ENCODE data around the gene MCUR1. TPM values are rescaled to one million over a fixed set of nuclear protein-coding genes. Genes with fewer than 3 reads are reported as not detected.
A peak's percentile ranks its signal among the peaks of the same experiment; 100 is the strongest.

Gene MCUR1
- total RNA-seq, 1 experiment from 2014 or later: 64.8 TPM

DNA sequence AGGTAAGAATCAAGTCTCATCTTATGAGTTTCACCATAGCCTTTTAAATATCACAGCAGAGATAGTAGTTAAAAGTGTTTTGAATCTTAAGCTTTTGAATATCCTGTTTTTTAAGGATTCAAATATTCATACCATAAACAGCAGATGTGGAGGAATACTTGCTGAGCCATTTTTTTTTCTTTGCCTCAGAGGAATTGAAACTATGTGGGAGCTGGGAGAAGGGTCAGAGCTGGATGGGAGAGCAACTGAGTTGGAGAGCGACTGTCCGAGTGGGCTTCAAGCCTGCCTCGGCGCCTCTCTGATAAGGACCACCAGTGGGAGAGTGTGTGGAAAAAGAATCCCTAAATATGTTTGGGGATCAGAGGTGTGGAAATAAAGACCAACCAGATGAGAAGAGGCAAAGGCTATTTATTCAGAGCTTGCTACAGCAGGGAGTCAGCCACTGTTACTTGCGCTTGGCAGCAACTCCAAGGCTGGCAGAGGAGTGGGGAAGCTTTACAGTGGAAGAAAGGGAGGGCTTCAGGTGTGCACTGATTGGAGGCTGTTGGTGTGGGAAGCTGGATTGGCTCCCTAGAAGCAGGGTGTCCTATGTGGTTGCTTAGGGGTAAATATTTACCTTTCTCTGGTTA lies 34.3 kb upstream of the MCUR1 start:
- Mint-ChIP-seq H3K36me3 (ENCODE audit: insufficient read depth, unreplicated experiment) (no peaks in the 10 kb centered on the region), H3K4me1 (ENCODE audit: low read depth, unreplicated experiment) (peaks cover 37% of the 10 kb centered on the region), H3K27me3 (ENCODE audit: insufficient read depth, unreplicated experiment) (no peaks in the 10 kb centered on the region), H3K27ac (ENCODE audit: unreplicated experiment) (peak overlapping the region; percentile 7), H3K9me3 (ENCODE audit: unreplicated experiment) (peaks cover 9% of the 10 kb centered on the region), H3K4me3 (ENCODE audit: unreplicated experiment) (no peak overlapping the region)
- intact Hi-C loops (cut with micrococcal nuclease; ENCODE audit: unreplicated experiment): no loop called here
- BruUV-seq (replicated peaks): no TSS peak
- CTCF ChIA-PET: interaction anchor here (0.9 kb wide), 1 partner anchor 25 kb away, joined by 3 read pairs; no protein-coding TSS in a partner anchor
- Histone ChIP-seq H3K4me1 (peaks cover 41% of the 10 kb centered on the region), H3K9me3 (no peaks in the 10 kb centered on the region), H3K36me3 (ENCODE audit: control insufficient read depth, insufficient read depth, low read length) (no peaks in the 10 kb centered on the region), H3K27me3 (replicated peaks; ENCODE audit: control insufficient read depth, insufficient read depth, low read length) (no peaks in the 10 kb centered on the region), H3K4me3 (ENCODE audit: low read depth, low read length) (no peak overlapping the region)
- TF ChIP-seq, protein P1, sequence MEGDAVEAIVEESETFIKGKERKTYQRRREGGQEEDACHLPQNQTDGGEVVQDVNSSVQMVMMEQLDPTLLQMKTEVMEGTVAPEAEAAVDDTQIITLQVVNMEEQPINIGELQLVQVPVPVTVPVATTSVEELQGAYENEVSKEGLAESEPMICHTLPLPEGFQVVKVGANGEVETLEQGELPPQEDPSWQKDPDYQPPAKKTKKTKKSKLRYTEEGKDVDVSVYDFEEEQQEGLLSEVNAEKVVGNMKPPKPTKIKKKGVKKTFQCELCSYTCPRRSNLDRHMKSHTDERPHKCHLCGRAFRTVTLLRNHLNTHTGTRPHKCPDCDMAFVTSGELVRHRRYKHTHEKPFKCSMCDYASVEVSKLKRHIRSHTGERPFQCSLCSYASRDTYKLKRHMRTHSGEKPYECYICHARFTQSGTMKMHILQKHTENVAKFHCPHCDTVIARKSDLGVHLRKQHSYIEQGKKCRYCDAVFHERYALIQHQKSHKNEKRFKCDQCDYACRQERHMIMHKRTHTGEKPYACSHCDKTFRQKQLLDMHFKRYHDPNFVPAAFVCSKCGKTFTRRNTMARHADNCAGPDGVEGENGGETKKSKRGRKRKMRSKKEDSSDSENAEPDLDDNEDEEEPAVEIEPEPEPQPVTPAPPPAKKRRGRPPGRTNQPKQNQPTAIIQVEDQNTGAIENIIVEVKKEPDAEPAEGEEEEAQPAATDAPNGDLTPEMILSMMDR (IDR thresholded peaks at IDR 0.05; ENCODE audit: insufficient read depth in 1 of 2, low read depth in 1 of 2, low read length in 1 of 2, severe bottlenecking in 1 of 2, unreplicated experiment in 1 of 2): no peak
- POLR2A ChIA-PET: interaction anchor here (1.0 kb wide), 1 partner anchor 25 kb away, joined by 4 read pairs; no protein-coding TSS in a partner anchor
- no peak for DNase-seq

GRCh38 chr6:13847326-13848050 lies 33.1 kb upstream of the MCUR1 start:
- Mint-ChIP-seq H3K4me3 (ENCODE audit: unreplicated experiment) (no peak overlapping the region), H3K27ac (ENCODE audit: unreplicated experiment) (no peak overlapping the region), H3K36me3 (ENCODE audit: insufficient read depth, unreplicated experiment) (no peaks in the 10 kb centered on the region), H3K9me3 (ENCODE audit: unreplicated experiment) (peaks cover 9% of the 10 kb centered on the region), H3K4me1 (ENCODE audit: low read depth, unreplicated experiment) (peaks cover 37% of the 10 kb centered on the region), H3K27me3 (ENCODE audit: insufficient read depth, unreplicated experiment) (no peaks in the 10 kb centered on the region)
- CTCF ChIA-PET: no interaction called here
- BruUV-seq (replicated peaks): no TSS peak
- POLR2A ChIA-PET: no interaction called here
- TF ChIP-seq, protein P1 (IDR thresholded peaks at IDR 0.05; ENCODE audit: insufficient read depth in 1 of 2, low read depth in 1 of 2, low read length in 1 of 2, severe bottlenecking in 1 of 2, unreplicated experiment in 1 of 2): no peak
- DNase-seq: no peak
- Histone ChIP-seq H3K4me1 (peaks cover 41% of the 10 kb centered on the region), H3K4me3 (ENCODE audit: low read depth, low read length) (no peak overlapping the region), H3K36me3 (ENCODE audit: control insufficient read depth, insufficient read depth, low read length) (no peaks in the 10 kb centered on the region), H3K27me3 (replicated peaks; ENCODE audit: control insufficient read depth, insufficient read depth, low read length) (no peaks in the 10 kb centered on the region), H3K9me3 (no peaks in the 10 kb centered on the region)
- intact Hi-C loops (cut with micrococcal nuclease; ENCODE audit: unreplicated experiment): loop anchor here (1.0 to 2.0 kb wide), 2 partner anchors 15 to 26 kb away; no protein-coding TSS in a partner anchor

GRCh38 chr6:13846841-13847240 lies 32.5 kb upstream of the MCUR1 start:
- Mint-ChIP-seq H3K4me1 (ENCODE audit: low read depth, unreplicated experiment) (peaks cover 36% of the 10 kb centered on the region), H3K27ac (ENCODE audit: unreplicated experiment) (peak overlapping the region; percentile 31), H3K36me3 (ENCODE audit: insufficient read depth, unreplicated experiment) (no peaks in the 10 kb centered on the region), H3K27me3 (ENCODE audit: insufficient read depth, unreplicated experiment) (no peaks in the 10 kb centered on the region), H3K4me3 (ENCODE audit: unreplicated experiment) (no peak overlapping the region), H3K9me3 (ENCODE audit: unreplicated experiment) (peaks cover 9% of the 10 kb centered on the region)
- no peaks in the 10 kb centered on the region for H3K36me3 ChIP-seq (ENCODE audit: control insufficient read depth, insufficient read depth, low read length)
- H3K9me3 ChIP-seq: no peaks in the 10 kb centered on the region
- BruUV-seq (replicated peaks): no TSS peak
- ChIA-PET CTCF (no interaction called here), POLR2A (no interaction called here)
- peak in 1 of 2 experiments; percentile 26 for DNase-seq
- no peak overlapping the region for H3K4me3 ChIP-seq (ENCODE audit: low read depth, low read length)
- TF ChIP-seq, protein P1 (IDR thresholded peaks at IDR 0.05; ENCODE audit: insufficient read depth in 1 of 2, low read depth in 1 of 2, low read length in 1 of 2, severe bottlenecking in 1 of 2, unreplicated experiment in 1 of 2): peak in 1 of 2 experiments; percentile 3
- H3K27me3 ChIP-seq (replicated peaks; ENCODE audit: control insufficient read depth, insufficient read depth, low read length): no peaks in the 10 kb centered on the region
- intact Hi-C loops (cut with micrococcal nuclease; ENCODE audit: unreplicated experiment): loop anchor here (1.0 to 2.0 kb wide), 2 partner anchors 16 to 26 kb away; no protein-coding TSS in a partner anchor
- peaks cover 37% of the 10 kb centered on the region for H3K4me1 ChIP-seq

Measured in Caco-2 (cell line).